Measurements from ENCODE around the gene RUFY3.
"Not testable (repeated sequence)": the region's sequence is repeated elsewhere in the genome, so short reads cannot be mapped to it uniquely, and the experiment has no call there.

The RUFY3 gene

DNA sequence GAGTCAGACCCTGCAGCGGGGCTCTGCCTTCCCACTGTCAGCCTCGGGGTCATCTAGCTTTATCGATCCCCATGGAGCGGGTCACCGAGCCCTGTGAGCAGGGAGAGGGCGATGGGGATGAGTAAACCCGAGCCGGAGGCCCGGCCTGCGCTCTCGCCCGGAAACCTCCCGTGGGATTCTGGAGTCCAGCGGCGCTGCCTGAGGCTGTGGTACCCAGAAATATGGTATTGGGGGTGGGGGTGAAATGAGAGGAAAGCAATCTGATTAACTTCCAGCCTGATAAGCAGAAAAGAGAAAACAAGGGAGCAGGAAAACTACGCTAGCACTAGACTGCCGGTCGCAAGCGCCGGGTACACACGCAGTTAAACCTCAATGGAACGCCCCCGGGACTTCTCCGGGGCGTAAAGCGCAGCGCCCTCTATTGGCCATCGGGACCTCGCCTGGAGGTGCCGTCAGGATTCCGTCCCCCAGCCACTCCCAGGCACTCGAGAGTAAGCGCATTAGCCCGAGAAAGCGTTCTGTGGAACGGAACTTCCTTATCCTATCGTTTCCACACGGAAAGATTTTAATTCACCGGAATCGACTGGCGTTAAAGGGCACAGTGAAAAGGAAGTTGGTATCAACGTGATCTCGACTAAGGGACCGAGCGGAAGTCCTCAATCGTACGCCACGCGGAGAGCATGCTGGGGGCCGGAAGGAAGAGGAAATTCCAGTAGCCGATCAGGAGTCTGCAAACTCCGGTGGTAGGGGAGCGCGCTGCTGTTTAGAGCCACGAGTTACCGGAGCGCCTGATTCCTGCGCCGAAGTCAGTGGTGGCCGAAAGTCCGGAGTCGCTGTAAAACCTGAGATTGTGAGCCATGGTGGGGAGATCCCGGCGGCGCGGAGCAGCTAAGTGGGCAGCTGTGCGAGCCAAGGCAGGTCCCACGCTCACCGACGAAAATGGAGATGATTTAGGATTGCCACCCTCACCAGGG, 33.7 kb upstream of the RUFY3 start, which contains the start of gene UTP3:
Gene UTP3 (plus strand): TSS at position 712 of the 974 bp plus-strand sequence. CDS start 146 bp downstream, at position 858.
- Histone ChIP-seq H3K4me3 (ENCODE audit: insufficient read depth, low read depth, low read length) (peak within 1 kb of the TSS; percentile 91), H3K36me3 (ENCODE audit: control insufficient read depth, insufficient read depth, low read length) (peaks cover 5% of the 10 kb centered on the region), H3K27ac (ENCODE audit: insufficient read depth, low read depth, low read length, poor library complexity, severe bottlenecking) (peak within 1 kb of the TSS; percentile 93), H3K27me3 (ENCODE audit: control insufficient read depth, insufficient read depth, low read length, poor library complexity, severe bottlenecking) (no peaks in the 10 kb centered on the region), H3K4me1 (ENCODE audit: control insufficient read depth, insufficient read depth, low read length) (peaks cover 8% of the 10 kb centered on the region), H3K9me3 (ENCODE audit: control insufficient read depth, low read length) (no peaks in the 10 kb centered on the region)
- WGBS, 2 experiments = 1% methylated on average over 70 of the region's 70 CpGs

DNA sequence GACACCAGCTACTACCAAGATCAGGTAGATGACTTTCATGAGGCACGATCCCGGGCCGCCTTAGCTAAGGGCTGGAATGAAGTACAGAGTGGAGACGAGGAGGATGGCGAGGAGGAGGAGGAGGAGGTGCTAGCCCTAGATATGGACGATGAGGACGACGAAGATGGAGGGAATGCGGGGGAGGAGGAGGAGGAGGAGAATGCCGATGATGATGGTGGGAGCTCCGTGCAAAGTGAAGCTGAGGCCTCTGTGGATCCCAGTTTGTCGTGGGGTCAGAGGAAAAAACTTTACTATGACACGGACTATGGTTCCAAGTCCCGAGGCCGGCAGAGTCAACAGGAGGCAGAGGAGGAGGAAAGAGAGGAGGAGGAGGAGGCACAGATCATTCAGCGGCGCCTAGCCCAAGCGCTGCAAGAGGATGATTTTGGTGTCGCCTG, 33.0 kb upstream of the RUFY3 start:
- Histone ChIP-seq H3K4me1 (ENCODE audit: control insufficient read depth, insufficient read depth, low read length) (peaks cover 8% of the 10 kb centered on the region), H3K27ac (ENCODE audit: insufficient read depth, low read depth, low read length, poor library complexity, severe bottlenecking) (peak overlapping the region; percentile 56), H3K9me3 (ENCODE audit: control insufficient read depth, low read length) (no peaks in the 10 kb centered on the region), H3K4me3 (ENCODE audit: insufficient read depth, low read depth, low read length) (peak overlapping the region; percentile 91), H3K36me3 (ENCODE audit: control insufficient read depth, insufficient read depth, low read length) (peaks cover 5% of the 10 kb centered on the region), H3K27me3 (ENCODE audit: control insufficient read depth, insufficient read depth, low read length, poor library complexity, severe bottlenecking) (no peaks in the 10 kb centered on the region)
- WGBS, 2 experiments = 2% methylated on average over 19 of the region's 19 CpGs

DNA sequence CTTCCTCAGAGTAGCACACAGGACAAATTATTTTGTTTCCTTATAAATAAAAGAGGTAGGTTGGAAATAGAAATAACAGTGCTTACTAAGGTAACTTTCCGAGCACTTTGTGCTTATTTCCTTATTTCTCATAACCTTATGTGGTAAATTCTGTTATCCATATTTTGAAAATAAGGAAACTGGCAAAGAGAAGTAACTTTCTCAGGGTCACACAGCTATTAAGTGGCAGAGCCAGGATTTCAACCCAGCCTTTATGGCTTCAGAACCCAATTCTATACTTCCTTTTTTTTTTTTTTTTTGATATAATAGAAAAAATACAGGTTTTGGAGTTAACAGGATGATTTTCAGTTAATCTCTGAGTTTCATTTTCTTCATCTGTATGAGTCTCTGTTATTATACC, 30.1 kb upstream of the RUFY3 start:
- peaks cover 5% of the 10 kb centered on the region for H3K36me3 ChIP-seq (ENCODE audit: control insufficient read depth, insufficient read depth, low read length)
- peaks cover 8% of the 10 kb centered on the region for H3K4me1 ChIP-seq (ENCODE audit: control insufficient read depth, insufficient read depth, low read length)
- no peak overlapping the region for H3K27ac ChIP-seq (ENCODE audit: insufficient read depth, low read depth, low read length, poor library complexity, severe bottlenecking)
- no peak overlapping the region for H3K4me3 ChIP-seq (ENCODE audit: insufficient read depth, low read depth, low read length)
- H3K27me3 ChIP-seq (ENCODE audit: control insufficient read depth, insufficient read depth, low read length, poor library complexity, severe bottlenecking) = no peaks in the 10 kb centered on the region
- 80% methylated on average over 1 of the region's 1 CpG; no CpG with 5 or more reads in 1 of the 2 experiments for whole genome bisulfite sequencing, 2 experiments
- H3K9me3 ChIP-seq (ENCODE audit: control insufficient read depth, low read length) = no peaks in the 10 kb centered on the region

DNA sequence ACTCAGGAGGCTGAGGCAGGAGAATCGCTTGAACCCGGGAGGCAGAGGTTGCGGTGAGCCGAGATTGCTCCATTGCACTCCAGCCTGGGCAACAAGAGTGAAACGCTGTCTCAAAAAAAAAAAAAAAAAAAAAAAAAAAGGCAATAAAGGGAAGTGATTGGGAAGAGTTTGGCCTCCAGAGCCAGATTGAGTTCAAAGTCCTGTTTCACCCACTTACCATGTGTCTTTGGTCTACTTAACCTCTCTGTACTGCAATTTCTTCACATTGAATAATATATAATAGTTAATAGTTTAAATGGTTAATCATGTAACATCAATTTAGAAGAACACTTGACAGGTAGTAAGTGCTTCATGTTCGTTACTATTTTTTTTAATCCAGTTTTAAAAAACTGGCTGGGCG, 27.1 kb upstream of the RUFY3 start:
- WGBS, 2 experiments = 90 to 95% methylated on average over 7 of the region's 7 CpGs
- not testable (repeated sequence) for H3K4me1 ChIP-seq (ENCODE audit: control insufficient read depth, insufficient read depth, low read length); H3K4me3 ChIP-seq (ENCODE audit: insufficient read depth, low read depth, low read length); H3K36me3 ChIP-seq (ENCODE audit: control insufficient read depth, insufficient read depth, low read length); H3K27me3 ChIP-seq (ENCODE audit: control insufficient read depth, insufficient read depth, low read length, poor library complexity, severe bottlenecking); H3K27ac ChIP-seq (ENCODE audit: insufficient read depth, low read depth, low read length, poor library complexity, severe bottlenecking); H3K9me3 ChIP-seq (ENCODE audit: control insufficient read depth, low read length)

DNA sequence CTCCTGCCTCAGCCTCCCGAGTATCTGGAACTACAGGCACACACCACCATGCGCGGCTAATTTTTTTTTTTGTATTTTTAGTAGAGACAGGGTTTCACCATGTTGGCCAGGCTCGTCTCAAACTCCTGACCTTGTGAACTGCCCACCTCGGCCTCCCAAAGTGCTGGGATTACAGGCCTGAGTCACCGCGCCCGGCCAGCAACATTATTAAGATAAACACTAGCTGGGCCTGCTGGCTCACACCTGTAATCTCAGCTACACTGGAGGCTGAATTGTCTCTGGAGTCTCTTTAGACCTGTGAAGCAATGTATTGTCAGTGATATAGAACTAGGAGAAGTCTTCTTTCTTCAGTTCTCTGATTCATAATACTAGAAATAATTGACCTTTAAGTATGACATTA, 23.3 kb upstream of the RUFY3 start:
- not testable (repeated sequence) for H3K36me3 ChIP-seq (ENCODE audit: control insufficient read depth, insufficient read depth, low read length); H3K4me1 ChIP-seq (ENCODE audit: control insufficient read depth, insufficient read depth, low read length); H3K4me3 ChIP-seq (ENCODE audit: insufficient read depth, low read depth, low read length); H3K9me3 ChIP-seq (ENCODE audit: control insufficient read depth, low read length); H3K27ac ChIP-seq (ENCODE audit: insufficient read depth, low read depth, low read length, poor library complexity, severe bottlenecking); H3K27me3 ChIP-seq (ENCODE audit: control insufficient read depth, insufficient read depth, low read length, poor library complexity, severe bottlenecking)
- 90 to 93% methylated on average over 8 of the region's 8 CpGs for WGBS, 2 experiments

DNA sequence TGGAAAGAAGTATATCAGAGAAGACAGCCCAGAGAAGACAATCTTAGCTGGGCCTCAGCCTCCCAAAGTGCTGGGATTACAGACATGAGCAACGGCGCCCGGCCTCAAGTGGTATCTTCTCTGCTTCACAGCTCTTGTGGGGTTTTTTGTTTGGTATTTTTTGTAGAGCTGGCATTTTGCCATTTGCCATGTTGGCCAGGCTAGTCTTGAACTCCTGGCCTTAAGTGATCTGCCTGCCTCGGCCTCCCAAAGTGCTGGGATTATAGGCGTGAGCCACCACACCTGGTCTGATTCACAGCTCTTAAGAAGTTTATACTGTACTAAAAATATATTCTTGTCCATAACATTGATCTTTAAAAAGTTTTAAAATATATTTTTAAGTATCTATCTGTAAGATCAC, 21.1 kb upstream of the RUFY3 start:
- Histone ChIP-seq H3K4me3 (ENCODE audit: insufficient read depth, low read depth, low read length) (no peak overlapping the region), H3K9me3 (ENCODE audit: control insufficient read depth, low read length) (no peaks in the 10 kb centered on the region), H3K4me1 (ENCODE audit: control insufficient read depth, insufficient read depth, low read length) (peaks cover 2% of the 10 kb centered on the region), H3K27me3 (ENCODE audit: control insufficient read depth, insufficient read depth, low read length, poor library complexity, severe bottlenecking) (no peaks in the 10 kb centered on the region), H3K36me3 (ENCODE audit: control insufficient read depth, insufficient read depth, low read length) (no peaks in the 10 kb centered on the region), H3K27ac (ENCODE audit: insufficient read depth, low read depth, low read length, poor library complexity, severe bottlenecking) (no peak overlapping the region)
- WGBS, 2 experiments = 97 to 98% methylated on average over 5 of the region's 5 CpGs

DNA sequence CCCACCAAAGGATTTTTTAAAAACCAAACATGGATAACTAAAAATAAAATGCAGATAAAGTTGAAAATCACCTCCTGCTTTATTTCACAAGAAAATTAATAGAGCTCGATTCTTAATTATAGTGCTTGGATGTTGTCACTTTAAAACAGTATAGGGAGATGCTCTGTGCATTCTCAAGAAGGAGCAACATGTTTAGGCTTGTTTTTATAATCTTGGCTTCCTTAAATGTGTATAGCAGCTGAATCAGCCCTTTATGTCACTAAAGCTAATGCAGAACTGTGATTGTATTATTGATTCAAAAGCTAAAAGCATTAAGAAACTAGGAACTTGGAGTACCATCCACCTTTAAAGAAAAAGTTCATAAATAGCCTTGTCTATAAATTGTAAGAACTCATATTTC, 20.5 kb upstream of the RUFY3 start:
- Histone ChIP-seq H3K4me3 (ENCODE audit: insufficient read depth, low read depth, low read length) (no peak overlapping the region), H3K27ac (ENCODE audit: insufficient read depth, low read depth, low read length, poor library complexity, severe bottlenecking) (no peak overlapping the region), H3K27me3 (ENCODE audit: control insufficient read depth, insufficient read depth, low read length, poor library complexity, severe bottlenecking) (peaks cover 1% of the 10 kb centered on the region), H3K4me1 (ENCODE audit: control insufficient read depth, insufficient read depth, low read length) (peaks cover 4% of the 10 kb centered on the region), H3K36me3 (ENCODE audit: control insufficient read depth, insufficient read depth, low read length) (no peaks in the 10 kb centered on the region), H3K9me3 (ENCODE audit: control insufficient read depth, low read length) (no peaks in the 10 kb centered on the region)
- whole genome bisulfite sequencing, 2 experiments = 82 to 100% methylated on average over 1 of the region's 1 CpG

DNA sequence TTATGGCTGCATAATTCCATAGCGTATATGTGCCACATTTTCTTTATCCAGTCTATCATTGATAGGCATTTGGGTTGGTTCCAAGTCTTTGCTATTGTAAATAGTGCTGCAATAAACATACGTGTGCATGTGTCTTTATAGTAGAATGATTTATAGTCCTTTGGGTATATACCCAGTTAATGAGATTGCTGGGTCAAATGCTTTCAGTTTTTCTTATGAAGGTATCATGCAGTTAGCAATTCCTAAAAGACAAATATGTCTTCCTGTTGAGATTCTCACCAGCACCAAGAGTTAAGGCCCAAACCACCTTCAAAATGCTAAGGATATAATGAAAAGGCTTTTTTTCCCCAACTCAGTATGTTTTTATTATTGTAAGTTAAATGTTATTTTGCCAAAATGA, 19.2 kb upstream of the RUFY3 start:
- 82 to 92% methylated on average over 2 of the region's 2 CpGs for WGBS, 2 experiments
- H3K4me3 ChIP-seq (ENCODE audit: insufficient read depth, low read depth, low read length); H3K9me3 ChIP-seq (ENCODE audit: control insufficient read depth, low read length); H3K27ac ChIP-seq (ENCODE audit: insufficient read depth, low read depth, low read length, poor library complexity, severe bottlenecking); H3K36me3 ChIP-seq (ENCODE audit: control insufficient read depth, insufficient read depth, low read length); H3K4me1 ChIP-seq (ENCODE audit: control insufficient read depth, insufficient read depth, low read length); H3K27me3 ChIP-seq (ENCODE audit: control insufficient read depth, insufficient read depth, low read length, poor library complexity, severe bottlenecking): not testable (repeated sequence)

DNA sequence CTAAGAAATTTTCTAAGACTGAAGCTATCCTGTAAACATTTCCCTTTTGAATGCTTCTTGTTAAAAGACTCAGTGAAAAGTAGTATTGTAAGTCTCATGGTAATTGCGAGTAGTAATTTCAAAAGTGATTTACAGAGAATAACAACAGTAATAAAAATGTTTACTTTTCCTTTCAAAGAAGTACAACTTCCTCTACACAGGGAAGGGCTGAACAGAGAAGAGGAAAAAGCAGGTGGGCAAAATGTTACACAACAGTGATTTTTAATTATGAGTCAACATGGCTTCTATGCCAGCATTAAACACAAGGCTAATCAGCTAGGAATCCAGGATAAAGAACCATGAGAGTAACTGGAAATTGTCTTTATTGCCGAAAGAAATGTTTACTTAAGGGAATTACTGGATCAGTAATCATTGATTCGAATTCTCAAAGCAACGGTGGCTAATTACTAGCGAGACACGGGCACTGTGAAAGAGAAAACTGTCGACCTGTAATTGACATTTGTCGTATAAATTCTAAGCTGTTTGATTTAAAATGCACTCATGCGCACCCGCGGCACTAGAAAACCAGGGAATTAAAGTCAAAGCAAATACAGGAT, 18.0 kb upstream of the RUFY3 start:
- 9 to 13% methylated on average over 10 of the region's 11 CpGs for WGBS, 2 experiments
- Histone ChIP-seq H3K4me1 (ENCODE audit: control insufficient read depth, insufficient read depth, low read length) (peaks cover 6% of the 10 kb centered on the region), H3K9me3 (ENCODE audit: control insufficient read depth, low read length) (no peaks in the 10 kb centered on the region), H3K27me3 (ENCODE audit: control insufficient read depth, insufficient read depth, low read length, poor library complexity, severe bottlenecking) (peaks cover 4% of the 10 kb centered on the region), H3K27ac (ENCODE audit: insufficient read depth, low read depth, low read length, poor library complexity, severe bottlenecking) (peak overlapping the region; percentile 77), H3K36me3 (ENCODE audit: control insufficient read depth, insufficient read depth, low read length) (no peaks in the 10 kb centered on the region), H3K4me3 (ENCODE audit: insufficient read depth, low read depth, low read length) (peak overlapping the region; percentile 77)

DNA sequence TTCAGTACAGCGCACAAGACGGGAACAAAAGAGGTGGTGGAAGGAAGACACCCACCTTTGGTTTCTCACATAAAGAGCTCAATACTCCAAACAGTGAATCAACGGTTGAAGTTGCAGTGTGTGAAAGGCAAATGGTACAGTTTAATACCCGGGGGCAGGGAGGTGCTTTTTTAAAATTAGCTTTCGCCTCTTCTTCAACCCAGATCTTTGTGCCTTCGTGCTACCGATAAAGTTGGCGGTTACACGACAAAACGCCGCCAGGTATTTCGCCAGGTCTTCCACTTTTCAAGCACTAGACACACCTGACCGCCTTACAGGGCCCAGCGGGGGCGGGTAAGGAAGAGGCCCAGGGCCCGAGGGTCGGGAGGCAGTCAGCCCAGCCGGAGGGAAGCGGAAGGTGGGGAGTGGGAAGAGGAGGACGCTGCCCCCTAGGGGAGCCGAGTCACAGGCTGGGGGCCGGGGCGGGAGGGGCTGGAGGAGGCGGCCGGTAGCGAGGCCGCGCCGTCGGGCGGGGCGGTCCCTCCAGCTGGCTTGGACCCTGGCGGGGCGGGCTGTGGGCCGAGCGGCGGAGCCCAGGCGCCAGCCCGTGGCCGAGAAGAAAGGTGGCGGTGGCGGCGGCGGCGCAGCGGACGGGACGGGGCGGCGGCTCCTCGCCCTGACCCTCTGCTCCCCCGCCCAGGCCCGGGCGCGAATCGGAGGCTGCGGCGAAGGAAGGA, 17.4 kb upstream of the RUFY3 start:
- Histone ChIP-seq H3K4me3 (ENCODE audit: insufficient read depth, low read depth, low read length) (peak overlapping the region; percentile 77), H3K27ac (ENCODE audit: insufficient read depth, low read depth, low read length, poor library complexity, severe bottlenecking) (peak overlapping the region; percentile 77)
- WGBS, 2 experiments = 1% methylated on average over 58 of the region's 58 CpGs

More for the DNA sequence above, 17.4 kb upstream of the RUFY3 start:
- no peaks in the 10 kb centered on the region for H3K36me3 ChIP-seq (ENCODE audit: control insufficient read depth, insufficient read depth, low read length)
- H3K4me1 ChIP-seq (ENCODE audit: control insufficient read depth, insufficient read depth, low read length) = peaks cover 6% of the 10 kb centered on the region
- H3K9me3 ChIP-seq (ENCODE audit: control insufficient read depth, low read length) = no peaks in the 10 kb centered on the region
- peaks cover 4% of the 10 kb centered on the region for H3K27me3 ChIP-seq (ENCODE audit: control insufficient read depth, insufficient read depth, low read length, poor library complexity, severe bottlenecking)
